Neural progenitor cell (in vitro differentiated cells): ENCODE results near the gene TMEM184A. TPM values are rescaled to one million over a fixed set of nuclear protein-coding genes. Genes with fewer than 3 reads are reported as not detected.

Experiments used
- DNase-seq: peaks from one replicate; pipeline ENCODE4 v3.0.0-alpha.2; 2016; ENCODE audit warnings: low spot score
- H2AFZ ChIP-seq: fragments of 200-600 bp; sonication (generic); replicated peaks from 2 replicates; pipeline ENCODE4 v1.6.1; 2016; ENCODE audit warnings: antibody characterized with exemption
- H3F3A ChIP-seq: fragments of 200-600 bp; sonication (generic); 2 replicates; pipeline ENCODE4 v1.6.1; 2016; ENCODE audit warnings: antibody characterized with exemption, low read depth
- H3K27ac ChIP-seq: fragments of 200-600 bp; sonication (generic); 2 replicates; pipeline ENCODE4 v1.5.1; 2016; ENCODE audit warnings: mild to moderate bottlenecking
- H3K27me3 ChIP-seq: fragments of 200-600 bp; sonication (generic); 2 replicates; pipeline ENCODE4 v1.6.1; 2016; ENCODE audit warnings: mild to moderate bottlenecking, moderate library complexity
- H3K36me3 ChIP-seq: fragments of 200-600 bp; sonication (generic); 2 replicates; pipeline ENCODE4 v1.5.1; 2016
- H3K4me1 ChIP-seq: fragments of 200-600 bp; sonication (generic); 2 replicates; pipeline ENCODE4 v1.6.1; 2016; ENCODE audit warnings: mixed run types
- H3K4me2 ChIP-seq: fragments of 200-600 bp; sonication (generic); 2 replicates; pipeline ENCODE4 v1.6.1; 2016
- H3K4me3 ChIP-seq: fragments of 200-600 bp; sonication (generic); 2 replicates; pipeline ENCODE4 v1.5.1; 2016
- H3K79me2 ChIP-seq: fragments of 200-600 bp; sonication (generic); 2 replicates; pipeline ENCODE4 v1.6.1; 2016; ENCODE audit warnings: low read depth
- H3K9ac ChIP-seq: fragments of 200-600 bp; sonication (generic); 2 replicates; pipeline ENCODE4 v1.6.1; 2016
- H3K9me3 ChIP-seq: fragments of 200-600 bp; sonication (generic); 2 replicates; pipeline ENCODE4 v1.5.1; 2016; ENCODE audit warnings: low read depth
- H4K20me1 ChIP-seq: fragments of 200-600 bp; sonication (generic); 2 replicates; pipeline ENCODE4 v1.6.1; 2016; ENCODE audit warnings: low read depth
- H3K27ac Mint-ChIP-seq: 3 replicates; pipeline ENCODE4 v1.8.0; 2021; ENCODE audit warnings: mixed read lengths
- H3K27me3 Mint-ChIP-seq: 2 replicates; pipeline ENCODE4 v1.8.0; 2022; ENCODE audit warnings: low read depth, mild to moderate bottlenecking, inconsistent platforms, moderate library complexity, mixed read lengths; ENCODE audit not compliant: insufficient read depth
- H3K36me3 Mint-ChIP-seq: 3 replicates; pipeline ENCODE4 v1.8.0; 2021; ENCODE audit warnings: mixed read lengths
- H3K4me1 Mint-ChIP-seq: 3 replicates; pipeline ENCODE4 v1.8.0; 2021; ENCODE audit warnings: mixed read lengths
- H3K4me3 Mint-ChIP-seq: 3 replicates; pipeline ENCODE4 v1.8.0; 2021; ENCODE audit warnings: mild to moderate bottlenecking, moderate library complexity, mixed read lengths
- H3K9me3 Mint-ChIP-seq: 3 replicates; pipeline ENCODE4 v1.8.0; 2020; ENCODE audit warnings: mixed read lengths
- CTCF ChIP-seq: fragments of 200-600 bp; sonication (generic); IDR thresholded peaks from 2 replicates; pipeline ENCODE4 v1.5.1; 2017; ENCODE audit warnings: antibody characterized with exemption, mild to moderate bottlenecking
- EZH2 ChIP-seq: fragments of 200-600 bp; sonication (generic); IDR thresholded peaks from 2 replicates; pipeline ENCODE4 v1.6.1; 2017; ENCODE audit warnings: antibody characterized with exemption, mild to moderate bottlenecking, moderate library complexity
- EZH2phosphoT487 ChIP-seq: fragments of 200-600 bp; sonication (generic); IDR thresholded peaks from 2 replicates; pipeline ENCODE4 v1.6.1; 2017; ENCODE audit warnings: antibody characterized with exemption
- total RNA-seq: library from RNA; depleted of rRNA; stranded (reverse); fragments of >200 nt; gene quantifications from 2 replicates; pipeline ENCODE4 v1.2.3, GENCODE V29; 2015; ENCODE audit warnings: low replicate concordance

The TMEM184A gene
- total RNA-seq, 1 donor from 2014 or later: 0.17 TPM

- Mint-ChIP-seq H3K27me3 (no peaks in the 10 kb centered on the region), H3K36me3 (no peaks in the 10 kb centered on the region), H3K4me3 (no peak overlapping the region), H3K4me1 (peaks cover 3% of the 10 kb centered on the region), H3K9me3 (no peaks in the 10 kb centered on the region), H3K27ac (no peak overlapping the region)
- Histone ChIP-seq H3K27ac (no peak overlapping the region), H4K20me1 (no peaks in the 10 kb centered on the region), H3K36me3 (no peaks in the 10 kb centered on the region), H3K79me2 (no peaks in the 10 kb centered on the region), H3K4me2 (no peak overlapping the region), H3K27me3 (no peaks in the 10 kb centered on the region), H2AFZ (no peak overlapping the region), H3K4me1 (peaks cover 5% of the 10 kb centered on the region), H3K4me3 (no peak overlapping the region), H3K9ac (no peak overlapping the region), H3K9me3 (no peaks in the 10 kb centered on the region), H3F3A (no peaks in the 10 kb centered on the region)
- no peak for DNase-seq
- TF ChIP-seq EZH2: no peak
- no peak for TF ChIP-seq CTCF
- no peak for TF ChIP-seq EZH2phosphoT487
These were observed 1.5 kb downstream of the TMEM184A start for GRCh38 chr7:1554333-1555045.

- no peak overlapping the region for H3K27ac Mint-ChIP-seq
- H3K27me3 ChIP-seq: no peaks in the 10 kb centered on the region
These were observed 2.3 kb downstream of the TMEM184A start for GRCh38 chr7:1553512-1554210.

GRCh38 chr7:1552200-1552599 is 3.8 kb downstream of the TMEM184A start:
- H3K27ac ChIP-seq: no peak overlapping the region
- Mint-ChIP-seq H3K27ac (no peak overlapping the region), H3K4me1 (peaks cover 7% of the 10 kb centered on the region), H3K27me3 (peaks cover 3% of the 10 kb centered on the region), H3K4me3 (no peak overlapping the region), H3K9me3 (no peaks in the 10 kb centered on the region), H3K36me3 (no peaks in the 10 kb centered on the region)
- no peaks in the 10 kb centered on the region for H3K36me3 ChIP-seq
- TF ChIP-seq EZH2 (no peak), CTCF (no peak)
- H3F3A ChIP-seq: no peaks in the 10 kb centered on the region
- H4K20me1 ChIP-seq: no peaks in the 10 kb centered on the region
- no peaks in the 10 kb centered on the region for H3K79me2 ChIP-seq
- peaks cover 5% of the 10 kb centered on the region for H3K4me1 ChIP-seq
- no peak overlapping the region for H3K9ac ChIP-seq
- no peak overlapping the region for H3K4me2 ChIP-seq
- no peaks in the 10 kb centered on the region for H3K27me3 ChIP-seq
- no peak overlapping the region for H2AFZ ChIP-seq
- no peaks in the 10 kb centered on the region for H3K9me3 ChIP-seq
- no peak overlapping the region for H3K4me3 ChIP-seq
- DNase-seq: no peak

More at GRCh38 chr7:1553512-1554210, 2.3 kb downstream of the TMEM184A start:
- TF ChIP-seq CTCF: no peak
- no peak for TF ChIP-seq EZH2
- TF ChIP-seq EZH2phosphoT487: no peak
- H3K9me3 ChIP-seq: no peaks in the 10 kb centered on the region
- H3K27ac ChIP-seq: no peak overlapping the region
- no peak overlapping the region for H3K9ac ChIP-seq
- no peak overlapping the region for H3K4me2 ChIP-seq
- no peaks in the 10 kb centered on the region for H3K36me3 ChIP-seq
- no peak overlapping the region for H3K4me3 ChIP-seq
- H3K27me3 Mint-ChIP-seq: peaks cover 3% of the 10 kb centered on the region
- peaks cover 5% of the 10 kb centered on the region for H3K4me1 Mint-ChIP-seq
- no peaks in the 10 kb centered on the region for H3F3A ChIP-seq
- no peaks in the 10 kb centered on the region for H3K36me3 Mint-ChIP-seq
- H3K4me1 ChIP-seq: peaks cover 5% of the 10 kb centered on the region
- no peaks in the 10 kb centered on the region for H3K79me2 ChIP-seq
- no peaks in the 10 kb centered on the region for H4K20me1 ChIP-seq
- no peaks in the 10 kb centered on the region for H3K9me3 Mint-ChIP-seq
- H2AFZ ChIP-seq: no peak overlapping the region
- H3K4me3 Mint-ChIP-seq: no peak overlapping the region
- DNase-seq: no peak
